ELR (cell line): ENCODE measurements around the gene ACTR6.
"Not testable (repeated sequence)": the region's sequence is repeated elsewhere in the genome, so short reads cannot be mapped to it uniquely, and the experiment has no call there.

Experiments
- DNase-seq: peaks from one replicate; pipeline ENCODE4 v3.0.0-alpha.2; 2015; ENCODE audit warnings: low read depth

Gene ACTR6

GRCh38 chr12:100200463-100201181 lies at the start of gene ACTR6:
ACTR6 (plus strand) TSS chr12:100200815; CDS start chr12:100200852, 37 bp downstream.
- peak; percentile 97 for DNase-seq

GRCh38 chr12:100151769-100152168 lies 48.8 kb upstream of the ACTR6 start:
- DNase-seq = no peak

DNA sequence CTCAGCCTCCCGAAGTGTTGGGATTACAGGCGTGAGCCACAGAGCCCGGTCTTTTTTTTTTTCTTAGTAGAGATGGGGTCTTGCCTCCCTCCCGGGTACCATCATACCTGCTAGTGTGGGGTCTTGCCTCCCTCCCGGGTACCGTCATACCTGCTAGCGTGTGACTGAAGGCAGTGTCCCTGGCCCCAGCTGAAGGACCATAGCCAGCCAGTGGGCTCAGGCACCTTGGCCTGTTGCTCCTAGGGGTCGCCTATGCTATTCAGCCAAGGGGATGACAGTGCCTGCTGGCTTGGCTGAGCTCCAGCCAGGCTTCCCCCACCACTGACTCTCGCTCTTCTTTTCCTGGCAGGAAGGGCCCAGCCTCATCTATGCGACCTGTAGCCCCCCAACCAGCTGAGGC lies 47.5 kb upstream of the ACTR6 start:
- DNase-seq = no peak

GRCh38 chr12:100154474-100155247 lies 46.0 kb upstream of the ACTR6 start:
- peak; percentile 76 for DNase-seq

DNA sequence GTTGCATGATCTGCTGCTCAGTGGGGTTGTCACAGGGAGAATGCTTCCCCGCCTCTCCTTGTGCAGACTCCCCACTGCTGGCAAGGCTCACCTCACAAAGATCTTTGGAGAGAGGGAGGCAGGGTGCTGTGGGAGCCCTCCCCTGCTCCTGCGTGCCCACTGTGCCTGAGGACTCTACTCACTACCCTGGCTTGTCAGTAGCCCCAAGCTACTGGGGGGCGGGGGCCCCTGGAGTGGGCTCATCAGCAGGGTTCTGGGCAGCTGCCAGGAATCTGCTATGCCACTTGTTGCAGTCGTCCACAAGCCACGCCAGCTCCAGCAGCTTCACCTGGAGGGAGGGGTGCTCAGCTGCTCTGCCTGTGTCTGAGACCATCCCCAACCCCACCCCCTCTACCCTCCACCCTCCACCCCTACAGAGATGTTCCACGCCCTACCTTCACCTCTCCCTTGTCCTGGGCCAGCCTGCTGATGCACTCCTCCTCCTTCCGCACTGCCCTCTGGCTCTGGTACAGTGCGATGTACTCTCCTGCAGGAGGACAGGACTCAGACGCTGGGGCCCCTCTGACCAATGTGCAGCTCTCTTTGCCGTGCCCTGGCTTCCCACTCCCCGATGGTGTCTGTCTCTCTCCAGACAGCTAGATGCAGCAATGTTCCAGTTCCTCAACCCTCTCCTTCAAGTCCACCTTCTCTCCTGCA lies 43.7 kb upstream of the ACTR6 start:
- DNase-seq = no peak

DNA sequence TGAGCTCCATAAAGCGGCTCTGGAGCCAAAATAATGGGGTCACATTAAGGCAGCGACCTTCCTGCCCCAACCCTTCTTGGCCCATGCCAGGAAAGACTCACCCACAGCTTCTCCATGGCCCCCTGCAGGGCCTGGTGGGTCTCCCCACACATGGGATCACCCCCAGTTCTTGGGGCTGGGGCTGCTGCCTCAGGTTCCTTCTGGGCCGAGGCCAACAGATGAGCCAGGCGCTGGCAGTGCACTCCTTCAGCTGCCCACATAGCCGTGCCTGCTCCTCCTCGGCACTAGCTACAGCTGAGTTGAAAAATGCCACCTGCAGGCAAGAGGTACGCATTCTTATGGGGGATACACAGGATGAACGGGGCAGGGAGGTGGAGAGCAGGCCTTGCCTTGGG lies 43.2 kb upstream of the ACTR6 start:
- no peak for DNase-seq

DNA sequence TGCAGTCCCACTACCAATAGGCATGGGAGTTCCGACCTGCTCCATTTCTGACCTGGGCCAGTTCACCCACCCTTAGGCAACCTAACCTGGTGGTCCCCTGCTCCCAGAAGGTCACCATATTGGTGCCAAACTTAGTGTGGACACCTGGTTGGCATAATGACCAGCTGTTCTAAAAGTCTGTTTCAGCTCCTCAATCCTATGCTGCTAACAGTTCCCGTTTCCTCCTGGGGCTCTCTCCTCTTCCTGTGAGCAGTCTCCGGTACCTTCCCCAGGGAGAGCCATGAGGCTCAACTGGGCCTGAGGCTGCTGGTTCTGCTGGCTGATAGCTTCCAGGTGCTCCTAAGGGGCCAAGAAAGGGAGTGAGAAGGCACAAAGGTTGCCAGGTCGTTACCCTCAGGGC lies 42.1 kb upstream of the ACTR6 start:
- DNase-seq = no peak

- no peak for DNase-seq
Observed at GRCh38 chr12:100159391-100160104, 41.1 kb upstream of the ACTR6 start.

DNA sequence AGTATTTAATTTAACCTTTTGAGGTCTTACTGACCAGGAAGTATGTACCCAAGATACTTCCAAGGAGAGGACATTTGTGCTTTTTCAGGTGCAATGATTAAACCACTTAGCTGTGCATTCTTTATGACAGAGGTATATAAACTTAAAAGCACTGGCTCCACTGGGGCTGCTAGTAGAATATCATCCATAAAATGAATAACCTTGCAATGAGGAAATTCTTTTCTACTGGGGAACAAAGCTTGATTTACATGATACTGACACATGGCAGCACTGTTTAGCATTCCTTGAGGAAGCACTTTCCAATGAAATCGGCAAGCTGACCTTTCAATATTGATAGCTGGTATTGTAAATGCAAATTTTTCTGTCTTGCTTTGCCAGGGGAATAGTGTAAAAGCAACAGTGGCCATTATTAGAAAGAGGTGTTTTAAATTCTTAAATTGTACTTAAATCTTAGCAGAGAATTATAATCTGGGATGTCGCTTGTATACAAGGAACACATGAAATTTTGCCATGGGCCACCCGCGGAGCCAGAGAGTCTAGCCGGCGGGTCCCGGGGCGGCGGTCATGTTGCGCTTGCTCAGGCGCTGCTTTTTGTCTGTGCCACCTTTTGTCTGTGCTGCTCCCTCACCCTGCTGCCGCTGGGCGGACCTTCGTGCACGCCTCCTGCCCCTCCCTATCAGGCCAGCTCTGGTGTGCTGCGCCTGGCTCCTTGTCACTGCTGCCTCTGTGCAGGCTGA lies 37.0 kb upstream of the ACTR6 start:
- DNase-seq = peak; percentile 74

DNA sequence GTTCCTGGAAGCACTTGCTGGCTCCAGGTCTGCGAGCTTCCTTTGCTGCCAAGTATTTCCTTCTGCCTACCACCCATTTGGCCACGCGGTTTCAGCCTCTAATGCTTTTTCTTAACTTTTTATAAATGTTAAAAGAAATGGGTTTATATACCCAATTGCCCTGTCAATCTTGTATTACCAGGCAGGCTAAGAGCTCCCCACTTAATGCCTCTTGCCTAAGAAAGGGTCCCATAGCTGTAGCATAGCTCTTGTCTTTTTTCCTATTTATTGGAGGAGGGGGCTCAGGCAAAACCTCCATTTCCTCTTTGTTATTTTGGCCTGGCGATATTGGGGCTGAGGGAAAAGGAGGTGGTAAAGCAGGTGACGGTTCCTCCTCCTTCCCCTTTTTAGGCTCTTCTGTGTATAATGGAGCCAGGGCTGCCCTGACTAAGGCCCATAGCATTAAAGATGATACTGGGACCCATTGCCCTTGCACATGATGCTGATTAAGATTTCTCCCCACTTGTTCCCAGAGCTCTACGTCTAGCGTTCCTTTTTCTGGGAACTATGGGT lies 36.4 kb upstream of the ACTR6 start:
- DNase-seq = no peak

GRCh38 chr12:100165356-100165755 lies 35.3 kb upstream of the ACTR6 start:
- DNase-seq = no peak

DNA sequence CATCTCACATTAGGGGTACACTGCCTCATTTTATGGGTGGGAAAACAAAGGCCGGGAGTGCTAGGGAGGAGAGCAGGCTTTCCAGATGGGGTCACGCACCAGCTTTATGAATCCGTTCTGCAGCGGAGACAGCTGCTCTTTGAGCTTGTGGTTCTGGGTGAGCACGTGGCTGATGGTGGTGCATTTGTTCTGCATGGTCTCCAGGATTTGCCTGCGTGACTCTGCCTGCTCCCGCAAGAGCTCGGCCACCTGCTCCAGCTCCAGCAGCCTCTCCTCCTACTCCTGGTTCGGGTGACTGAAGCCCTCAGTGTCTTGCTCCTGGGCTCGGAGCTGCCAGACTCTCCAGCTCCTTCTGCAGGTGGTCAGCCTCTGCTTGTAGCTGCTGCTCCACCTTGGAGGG lies 34.4 kb upstream of the ACTR6 start:
- no peak for DNase-seq

DNA sequence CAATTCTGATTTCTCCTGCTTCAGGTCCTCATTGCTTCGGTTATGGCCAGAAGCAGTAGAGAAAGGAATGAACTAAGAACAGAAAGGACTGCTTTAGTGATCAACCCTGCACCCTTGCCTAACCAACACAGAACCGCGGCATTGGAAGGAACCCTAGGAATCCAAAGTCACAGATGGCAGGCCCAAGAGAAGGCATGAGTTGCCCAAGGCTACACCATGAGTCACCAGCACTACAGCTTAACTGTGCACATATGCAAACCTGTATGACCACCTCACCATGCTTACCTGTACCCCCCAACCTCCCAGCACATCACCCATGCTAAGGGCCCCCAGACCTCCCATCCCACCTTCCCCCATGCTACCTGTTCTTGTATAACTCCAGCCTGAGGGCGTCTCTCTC lies 32.1 kb upstream of the ACTR6 start:
- peak; percentile 11 for DNase-seq

DNA sequence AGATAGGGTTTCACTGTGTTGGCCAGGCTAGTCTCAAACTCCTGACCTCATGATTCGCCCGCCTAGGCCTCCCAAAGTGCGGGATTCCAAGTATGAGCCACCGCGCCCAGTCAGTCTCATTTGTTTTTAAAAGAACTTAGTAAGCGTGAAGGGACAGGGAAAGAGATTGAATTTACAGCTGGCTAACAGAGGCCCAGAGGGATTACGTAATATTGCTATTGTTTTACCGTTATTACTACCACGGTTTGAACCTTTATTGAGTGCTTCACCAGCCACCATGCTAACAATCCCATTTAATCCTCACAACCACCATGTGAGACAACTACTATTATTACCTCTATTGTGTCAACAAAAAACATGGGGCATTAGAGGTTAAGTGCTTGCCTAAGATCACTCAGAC lies 31.3 kb upstream of the ACTR6 start:
- no peak for DNase-seq

DNA sequence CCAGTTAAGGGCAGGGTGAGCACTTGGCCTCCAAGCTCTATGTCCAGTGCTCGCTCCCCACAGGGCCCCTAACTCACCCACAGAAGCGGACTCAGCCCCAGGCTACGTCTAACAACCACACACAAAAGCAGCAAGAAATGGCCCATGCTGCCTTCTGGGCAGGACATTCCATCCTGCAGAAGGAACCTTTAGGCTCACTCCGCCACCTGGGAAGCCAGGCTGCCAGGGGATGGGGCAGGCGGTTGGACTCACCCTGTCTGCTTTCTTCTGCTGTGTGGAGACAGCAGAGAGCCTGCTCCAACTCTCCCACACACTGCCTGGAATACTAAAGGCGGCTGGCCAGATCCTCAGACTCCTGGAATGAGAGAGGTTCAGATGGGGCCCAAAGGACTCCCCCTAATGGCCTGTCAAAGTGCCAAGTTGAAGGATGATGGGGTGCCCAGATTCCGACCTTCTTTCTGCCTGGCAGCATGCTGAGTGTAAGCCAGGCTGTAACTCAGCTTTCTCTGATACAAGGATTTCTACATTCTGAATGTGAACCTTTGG lies 30.2 kb upstream of the ACTR6 start:
- DNase-seq = no peak

DNA sequence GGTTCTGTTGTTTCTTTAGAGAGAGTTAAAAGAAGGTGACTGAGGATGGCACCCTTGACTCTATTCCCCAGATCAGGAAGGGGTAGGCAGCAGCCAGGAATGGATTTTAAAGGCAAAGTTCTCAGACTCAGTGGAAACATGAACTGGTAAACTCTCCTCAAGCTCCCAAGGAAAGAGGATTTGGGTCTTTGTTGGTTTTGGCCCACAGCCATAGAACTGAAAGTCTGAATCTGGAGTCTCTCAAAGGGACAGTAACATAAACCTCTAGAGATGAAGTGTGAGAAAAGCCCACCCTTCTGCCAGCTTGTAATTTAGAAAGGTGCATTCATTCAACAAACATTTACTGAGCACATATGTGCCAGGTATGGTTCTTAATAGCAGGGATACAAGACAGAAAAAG lies 29.4 kb upstream of the ACTR6 start:
- no peak for DNase-seq

DNA sequence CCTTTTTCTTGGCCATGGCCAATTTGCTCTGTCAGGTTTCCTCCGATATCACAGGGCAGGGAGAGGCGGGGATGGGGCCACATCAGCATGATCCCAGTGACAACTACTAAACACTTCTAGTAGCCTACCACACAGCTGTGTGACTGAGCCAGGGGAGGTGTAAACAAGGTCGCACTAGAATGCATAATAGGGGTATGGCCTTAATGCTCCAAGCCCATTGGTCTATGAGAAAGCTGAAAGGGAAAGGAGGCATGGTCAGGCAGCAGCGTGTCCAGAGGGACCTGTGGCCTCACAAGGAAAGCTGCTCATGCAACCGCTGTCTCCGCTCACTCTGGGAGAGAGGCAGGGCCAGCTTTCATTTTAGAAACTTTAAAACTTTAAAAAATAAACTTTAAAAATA lies 27.5 kb upstream of the ACTR6 start:
- no peak for DNase-seq

- no peak for DNase-seq
Observed at GRCh38 chr12:100174495-100174894, 26.1 kb upstream of the ACTR6 start.

DNA sequence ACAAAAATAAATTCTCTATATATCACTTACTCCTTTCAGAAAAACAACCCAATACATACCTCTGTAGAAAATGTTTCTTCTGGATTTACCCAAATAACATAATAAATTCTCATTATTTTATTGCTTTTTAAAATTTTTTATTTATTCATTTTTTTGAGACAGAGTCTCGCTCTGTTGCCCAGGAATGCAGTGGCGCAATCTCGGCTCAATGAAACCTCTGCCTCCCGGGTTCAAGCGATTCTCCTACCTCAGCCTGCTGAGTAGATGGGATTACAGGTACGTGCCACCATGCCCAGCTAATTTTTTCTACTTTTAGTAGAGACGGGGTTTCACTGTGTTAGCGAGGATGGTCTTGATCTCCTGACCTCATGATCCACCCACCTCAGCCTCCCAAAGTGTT lies 24.1 kb upstream of the ACTR6 start:
- DNase-seq = not testable (repeated sequence)

DNA sequence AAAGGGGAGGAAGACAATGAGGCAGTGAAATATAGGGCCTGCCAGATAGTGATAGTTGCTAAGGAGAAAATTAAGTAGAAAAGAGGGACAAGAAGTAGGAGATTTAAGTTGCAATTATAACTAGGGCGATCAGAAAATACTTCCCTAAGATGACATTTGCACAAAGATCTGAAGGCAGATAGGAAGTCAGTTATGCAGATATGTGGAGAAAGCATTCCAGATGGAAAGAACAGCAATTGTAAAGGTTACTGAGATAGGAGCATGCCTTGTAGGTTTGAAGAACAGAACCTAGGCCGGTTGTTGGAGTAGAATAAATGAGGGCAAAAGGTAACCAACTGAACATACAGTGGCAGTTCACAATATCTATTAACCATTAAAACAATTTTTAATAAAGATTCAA lies 21.4 kb upstream of the ACTR6 start:
- DNase-seq = no peak

GRCh38 chr12:100184549-100185145 lies 16.0 kb upstream of the ACTR6 start:
- DNase-seq = no peak
